OCI-LY3 (cell line): ENCODE results near the gene PRMT2.

ENCODE experiments used
- CTCF ChIP-seq: fragments of 200-600, 300-600 bp; sonication (generic); IDR thresholded peaks from 2 replicates; pipeline ENCODE4 v1.5.1; 2014; ENCODE audit warnings: antibody characterized with exemption, low read length, low read depth
- EZH2phosphoT487 ChIP-seq: fragments of 200-600 bp; shearing (Covaris generic); IDR thresholded peaks from 2 replicates; pipeline ENCODE4 v1.6.1; 2018; ENCODE audit warnings: antibody characterized with exemption, mixed run types, low read depth

DNA sequence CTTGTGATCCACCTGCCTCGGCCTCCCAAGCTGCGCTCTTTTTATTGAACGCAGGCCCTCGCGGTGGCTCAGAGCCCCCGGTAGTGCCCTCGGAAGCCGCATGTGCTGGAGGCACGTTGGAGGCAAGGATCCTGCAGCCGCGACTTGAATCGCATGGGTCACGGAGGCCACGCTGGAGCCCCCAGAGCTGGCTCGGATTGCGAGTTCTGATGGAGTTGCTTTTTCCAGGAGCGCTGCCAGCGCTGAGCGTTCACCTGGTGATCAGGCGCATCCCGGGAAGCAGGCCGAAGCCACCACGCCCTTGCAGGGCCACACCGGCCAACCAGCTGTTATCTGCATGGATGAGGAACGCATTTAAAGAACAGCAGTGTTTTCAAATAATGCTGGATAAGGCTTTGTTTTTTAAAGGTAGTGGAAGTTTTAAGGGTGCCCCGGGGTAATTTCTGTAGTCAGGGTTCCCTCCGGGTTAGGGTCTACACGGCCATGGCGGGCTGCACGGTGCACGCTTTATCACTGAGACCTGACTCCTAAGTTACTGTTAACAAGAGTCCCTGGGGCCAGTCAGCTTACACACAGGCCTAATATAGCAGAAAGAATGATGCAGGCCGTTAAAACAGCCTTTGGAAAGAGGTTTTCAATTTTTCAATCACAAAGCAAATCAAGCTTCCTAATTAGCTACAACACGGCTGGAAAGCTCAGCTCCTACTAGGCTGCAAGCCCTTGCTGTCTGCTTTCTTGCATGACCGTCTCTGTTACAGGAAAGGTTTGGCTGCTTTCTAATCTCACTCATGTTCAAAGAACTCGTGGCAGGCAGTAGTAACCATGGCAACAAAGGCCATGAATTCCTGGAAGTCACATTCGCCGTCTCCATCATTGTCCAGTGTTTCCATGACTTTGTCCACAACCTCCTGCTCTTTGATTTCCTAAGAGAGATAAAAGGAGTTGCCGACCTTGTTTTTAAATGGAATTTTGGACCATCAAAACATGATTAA is 36.6 kb upstream of the PRMT2 start:
- TF ChIP-seq CTCF (no peak), EZH2phosphoT487 (no peak)
